ENCODE measurements around the gene PCDHB5. TPM values are rescaled to one million over a fixed set of nuclear protein-coding genes. Genes with fewer than 3 reads are reported as not detected.

The PCDHB5 gene
- 0.58 and 3.1 TPM in 2 replicates for total RNA-seq

DNA sequence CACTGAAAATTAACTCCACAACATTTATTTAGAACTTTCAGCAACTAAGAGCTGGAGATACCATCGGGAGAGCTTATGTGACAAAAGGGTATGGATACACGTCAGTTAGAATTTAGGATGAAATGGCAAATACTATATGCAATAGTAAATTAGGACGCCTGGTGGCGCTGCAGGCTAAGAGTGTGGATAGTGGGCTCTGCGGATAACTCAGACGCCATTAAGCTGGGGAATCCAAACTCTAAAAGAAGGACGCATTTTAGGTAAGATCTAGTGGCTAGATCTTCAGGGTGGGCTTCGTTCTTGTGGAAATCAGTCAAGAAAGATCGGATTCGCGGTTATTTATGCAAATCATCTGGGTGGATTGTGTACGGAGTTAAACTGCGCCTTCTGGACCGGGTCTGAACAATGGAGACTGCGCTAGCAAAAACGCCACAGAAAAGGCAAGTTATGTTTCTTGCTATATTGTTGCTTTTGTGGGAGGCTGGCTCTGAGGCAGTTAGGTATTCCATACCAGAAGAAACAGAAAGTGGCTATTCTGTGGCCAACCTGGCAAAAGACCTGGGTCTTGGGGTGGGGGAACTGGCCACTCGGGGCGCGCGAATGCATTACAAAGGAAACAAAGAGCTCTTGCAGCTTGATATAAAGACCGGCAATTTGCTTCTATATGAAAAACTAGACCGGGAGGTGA is at the start of gene PCDHB5:
Gene PCDHB5, plus strand, starts transcription at position 177 of the 688 bp plus-strand sequence. Its CDS starts 229 bp downstream, at position 406.

DNA sequence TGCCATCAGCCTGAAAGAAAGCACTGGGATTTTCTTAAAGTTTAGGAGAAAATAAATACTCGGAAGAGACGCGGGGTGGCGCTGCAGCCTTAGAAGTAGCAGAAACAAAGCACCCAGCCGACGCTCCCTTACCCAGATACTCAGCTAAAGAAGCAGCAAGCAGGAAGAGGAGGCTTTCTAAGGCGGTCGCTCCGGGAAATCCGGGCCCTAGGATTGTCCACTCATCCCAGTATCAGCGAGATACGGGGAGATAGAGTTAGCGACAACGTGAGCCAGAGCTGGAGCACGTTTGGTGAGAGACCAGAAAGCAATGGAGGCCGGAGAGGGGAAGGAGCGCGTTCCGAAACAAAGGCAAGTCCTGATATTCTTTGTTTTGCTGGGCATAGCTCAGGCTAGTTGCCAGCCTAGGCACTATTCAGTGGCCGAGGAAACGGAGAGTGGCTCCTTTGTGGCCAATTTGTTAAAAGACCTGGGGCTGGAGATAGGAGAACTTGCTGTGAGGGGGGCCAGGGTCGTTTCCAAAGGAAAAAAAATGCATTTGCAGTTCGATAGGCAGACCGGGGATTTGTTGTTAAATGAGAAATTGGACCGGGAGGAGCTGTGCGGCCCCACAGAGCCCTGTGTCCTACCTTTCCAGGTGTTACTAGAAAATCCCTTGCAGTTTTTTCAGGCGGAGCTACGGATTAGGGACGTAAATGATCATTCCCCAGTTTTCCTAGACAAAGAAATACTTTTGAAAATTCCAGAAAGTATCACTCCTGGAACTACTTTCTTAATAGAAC is 40.3 kb upstream of the PCDHB5 start, which contains the start of gene PCDHB2:
Gene PCDHB2, plus strand, starts transcription at position 135 of the 782 bp plus-strand sequence. Its CDS starts 176 bp downstream, at position 311.

GRCh38 chr5:141100243-141100805 is 34.7 kb upstream of the PCDHB5 start, which contains the start of gene PCDHB3:
TSS of gene PCDHB3 (plus strand) at chr5:141100473. CDS start at chr5:141100650, 177 bp downstream.

DNA sequence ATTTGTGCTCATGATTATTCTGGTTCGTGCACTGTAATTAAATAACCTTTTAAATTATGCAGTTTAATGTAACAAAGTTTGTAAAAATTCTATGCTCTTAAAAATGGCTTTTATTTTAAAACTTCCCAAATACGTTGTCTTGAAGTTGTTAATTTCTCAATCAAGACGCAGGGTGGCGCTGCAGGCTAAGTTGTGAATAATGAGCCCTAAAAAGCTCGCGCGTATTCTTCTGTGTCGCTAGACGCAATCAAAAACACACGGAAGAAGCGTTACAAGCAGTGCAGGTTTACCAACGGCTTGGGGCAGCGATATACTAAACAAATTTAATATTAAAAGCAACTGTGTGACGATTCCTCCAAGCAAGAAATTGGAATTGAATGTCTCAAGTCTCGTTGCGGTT is 13.4 kb upstream of the PCDHB5 start, which contains the start of gene PCDHB4:
Gene PCDHB4, plus strand, starts transcription at position 256 of the 400 bp plus-strand sequence. CDS start 181 bp downstream, outside the sequence.

GRCh38 chr5:141149812-141150211 is 14.8 kb downstream of the PCDHB5 start, which contains the start of gene PCDHB6:
TSS of gene PCDHB6 (plus strand) at chr5:141150057. CDS start at chr5:141150258, 201 bp downstream.

DNA sequence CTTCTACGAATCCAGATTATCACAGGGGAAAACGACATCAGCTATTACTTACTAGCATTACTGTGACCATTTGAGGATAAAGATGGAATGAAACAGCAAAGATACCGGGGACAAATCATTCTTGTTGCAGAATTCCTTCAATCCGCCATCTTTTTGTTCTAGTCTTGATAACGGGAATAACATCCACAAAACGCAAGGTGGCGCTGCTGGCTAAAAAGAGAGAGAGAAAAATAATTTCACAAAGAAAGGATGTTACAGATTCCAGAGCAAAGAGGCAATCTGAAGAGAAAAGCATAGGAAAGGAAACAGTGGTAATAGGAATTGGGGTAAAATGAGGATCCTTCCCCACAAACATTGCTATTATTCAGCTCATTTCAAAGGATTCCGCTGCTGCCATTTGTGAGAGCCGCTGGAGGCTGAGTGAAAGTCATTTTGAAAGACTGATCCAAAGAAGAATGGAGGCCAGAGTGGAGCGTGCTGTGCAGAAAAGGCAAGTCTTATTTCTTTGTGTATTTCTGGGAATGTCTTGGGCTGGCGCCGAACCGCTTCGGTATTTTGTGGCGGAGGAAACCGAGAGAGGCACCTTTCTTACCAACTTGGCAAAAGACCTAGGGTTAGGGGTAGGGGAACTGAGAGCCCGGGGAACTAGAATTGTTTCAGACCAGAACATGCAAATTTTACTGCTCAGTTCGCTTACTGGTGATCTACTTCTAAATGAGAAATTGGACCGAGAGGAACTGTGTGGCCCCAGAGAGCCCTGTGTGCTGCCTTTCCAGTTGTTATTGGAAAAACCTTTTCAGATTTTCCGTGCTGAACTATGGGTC is 37.6 kb downstream of the PCDHB5 start, which contains the start of gene PCDHB7:
Gene PCDHB7, plus strand, starts transcription at position 264 of the 824 bp plus-strand sequence. Its CDS starts 192 bp downstream, at position 456.

DNA sequence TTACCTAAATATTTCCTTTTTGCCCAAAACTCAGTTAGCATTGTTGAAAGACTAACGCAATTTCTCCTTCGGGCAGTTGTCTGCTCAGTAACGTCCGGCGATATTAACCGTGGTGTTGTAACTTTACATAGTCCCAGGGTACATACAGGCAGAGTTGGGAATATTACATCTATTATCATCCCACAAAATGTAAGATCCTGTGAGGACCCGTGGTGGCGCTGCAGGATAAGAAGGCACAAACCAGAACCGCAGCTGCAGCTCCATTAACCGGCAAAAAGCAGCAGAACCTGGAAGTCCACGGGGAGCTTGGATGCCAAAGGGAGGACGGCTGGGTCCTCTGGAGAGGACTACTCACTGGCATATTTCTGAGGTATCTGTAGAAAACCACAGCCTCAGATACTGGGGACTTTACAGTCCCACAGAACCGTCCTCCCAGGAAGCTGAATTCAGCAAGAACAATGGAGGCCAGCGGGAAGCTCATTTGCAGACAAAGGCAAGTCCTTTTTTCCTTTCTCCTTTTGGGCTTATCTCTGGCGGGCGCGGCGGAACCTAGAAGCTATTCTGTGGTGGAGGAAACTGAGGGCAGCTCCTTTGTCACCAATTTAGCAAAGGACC is 42.7 kb downstream of the PCDHB5 start, which contains the start of gene PCDHB8:
Gene PCDHB8, plus strand, starts transcription at position 214 of the 615 bp plus-strand sequence. Its CDS starts 245 bp downstream, at position 459.

GRCh38 chr5:141182248-141182647 is 47.2 kb downstream of the PCDHB5 start, which contains the start of gene PCDHB16:
TSS of gene PCDHB16 (plus strand) at chr5:141182387. CDS start at chr5:141182560, 173 bp downstream.

DNA sequence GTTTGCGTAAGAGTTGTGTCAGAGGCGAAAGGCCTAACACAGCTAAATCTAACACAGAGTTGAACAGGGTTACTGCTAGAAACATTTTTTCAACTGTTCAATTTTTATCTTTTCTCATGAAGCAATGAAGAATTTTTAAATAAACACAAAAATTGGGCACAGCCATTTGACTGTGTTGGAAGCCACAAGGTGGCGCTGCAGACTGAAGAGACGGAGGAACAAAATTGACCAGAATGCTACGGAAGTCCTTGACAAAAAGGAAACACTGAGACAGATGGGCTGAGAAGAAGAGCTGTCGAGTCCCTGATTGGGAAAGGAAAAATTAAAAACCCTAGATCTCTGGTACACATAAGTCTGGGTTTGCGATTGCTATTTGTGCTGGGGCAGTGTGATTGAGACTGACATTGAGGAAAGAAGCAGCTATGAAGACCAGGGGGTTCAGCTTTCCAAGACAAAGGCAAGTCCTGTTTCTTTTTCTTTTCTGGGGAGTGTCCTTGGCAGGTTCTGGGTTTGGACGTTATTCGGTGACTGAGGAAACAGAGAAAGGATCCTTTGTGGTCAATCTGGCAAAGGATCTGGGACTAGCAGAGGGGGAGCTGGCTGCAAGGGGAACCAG is 52.0 kb downstream of the PCDHB5 start, which contains the start of gene PCDHB9:
Gene PCDHB9, plus strand, starts transcription at position 265 of the 616 bp plus-strand sequence. Its CDS starts 158 bp downstream, at position 423.

Other genes with a start within 250 kb of the PCDHB5 start
- gene PCDHAC1, start 208.9 kb upstream of the PCDHB5 start, total RNA-seq, result under 0.01 and 0.56 TPM in 2 replicates
- 0.19 and 1.4 TPM in 2 replicates for gene PCDHAC2, start 168.7 kb upstream of the PCDHB5 start, total RNA-seq
- not detected in 2 replicates for gene PCDHB1, start 83.8 kb upstream of the PCDHB5 start, total RNA-seq
- gene PCDHB2, start 40.6 kb upstream of the PCDHB5 start, total RNA-seq, result 0.77 and 6.5 TPM in 2 replicates
- 0.19 and 3.9 TPM in 2 replicates for gene PCDHB3, start 34.7 kb upstream of the PCDHB5 start, total RNA-seq
- gene PCDHB4, start 13.4 kb upstream of the PCDHB5 start, total RNA-seq, result under 0.01 and 0.85 TPM in 2 replicates
- gene PCDHB6, start 14.9 kb downstream of the PCDHB5 start, total RNA-seq, result under 0.01 and 0.28 TPM in 2 replicates
- gene PCDHB7, start 37.4 kb downstream of the PCDHB5 start, total RNA-seq, result 0.19 and 1.1 TPM in 2 replicates
- under 0.01 and 1.4 TPM in 2 replicates for gene PCDHB8, start 42.6 kb downstream of the PCDHB5 start, total RNA-seq
- 0.19 and 1.7 TPM in 2 replicates for gene PCDHB16, start 47.2 kb downstream of the PCDHB5 start, total RNA-seq
- under 0.01 and 0.56 TPM in 2 replicates for gene PCDHB9, start 52.0 kb downstream of the PCDHB5 start, total RNA-seq
- gene PCDHB10, start 57.1 kb downstream of the PCDHB5 start, total RNA-seq, result 0.19 and 1.7 TPM in 2 replicates
- gene PCDHB11, start 64.4 kb downstream of the PCDHB5 start, total RNA-seq, result 0.19 and 0.85 TPM in 2 replicates
- under 0.01 and 0.28 TPM in 2 replicates for gene PCDHB12, start 73.5 kb downstream of the PCDHB5 start, total RNA-seq
- 0.19 and 1.1 TPM in 2 replicates for gene PCDHB13, start 78.7 kb downstream of the PCDHB5 start, total RNA-seq
- gene PCDHB14, start 88.1 kb downstream of the PCDHB5 start, total RNA-seq, result 0.58 and 2.5 TPM in 2 replicates
- gene PCDHB15, start 110.2 kb downstream of the PCDHB5 start, total RNA-seq, result 0.38 and 1.4 TPM in 2 replicates
- under 0.01 and 0.19 TPM in 2 replicates for gene SLC25A2, start 168.8 kb downstream of the PCDHB5 start, total RNA-seq
- gene TAF7, start 185.6 kb downstream of the PCDHB5 start, total RNA-seq, result 90.2 and 102 TPM in 2 replicates
- 0.38 and 1.4 TPM in 2 replicates for gene PCDHGA1, start 195.3 kb downstream of the PCDHB5 start, total RNA-seq
- gene PCDHGA2, start 203.6 kb downstream of the PCDHB5 start, total RNA-seq, result 1.5 and 3.1 TPM in 2 replicates
- 0.38 and 1.7 TPM in 2 replicates for gene PCDHGA3, start 208.6 kb downstream of the PCDHB5 start, total RNA-seq
- 0.38 and 3.1 TPM in 2 replicates for gene PCDHGB1, start 214.9 kb downstream of the PCDHB5 start, total RNA-seq
- gene PCDHGA4, start 219.8 kb downstream of the PCDHB5 start, total RNA-seq, result 2.9 and 8.2 TPM in 2 replicates
- gene PCDHGB2, start 224.8 kb downstream of the PCDHB5 start, total RNA-seq, result 1.2 and 2.5 TPM in 2 replicates
- gene PCDHGA5, start 229.0 kb downstream of the PCDHB5 start, total RNA-seq, result 0.58 and 1.1 TPM in 2 replicates
- 1.9 and 4.5 TPM in 2 replicates for gene PCDHGB3, start 235.0 kb downstream of the PCDHB5 start, total RNA-seq
- gene PCDHGA6, start 238.7 kb downstream of the PCDHB5 start, total RNA-seq, result 1.5 and 3.1 TPM in 2 replicates
- 1.5 and 3.7 TPM in 2 replicates for gene PCDHGA7, start 247.5 kb downstream of the PCDHB5 start, total RNA-seq

All from regular cardiac myocyte (primary cell).